DLD1 (cell line): ENCODE data around the gene TBC1D13.
"Not testable (repeated sequence)": the region's sequence is repeated elsewhere in the genome, so short reads cannot be mapped to it uniquely, and the experiment has no call there.

Experiments used
- in situ Hi-C: cut with HindIII; loops from 2 replicates; pipeline ENCODE4 v1.10.0; 2017; ENCODE audit warnings: low sequenced_read_pairs

Gene TBC1D13

DNA sequence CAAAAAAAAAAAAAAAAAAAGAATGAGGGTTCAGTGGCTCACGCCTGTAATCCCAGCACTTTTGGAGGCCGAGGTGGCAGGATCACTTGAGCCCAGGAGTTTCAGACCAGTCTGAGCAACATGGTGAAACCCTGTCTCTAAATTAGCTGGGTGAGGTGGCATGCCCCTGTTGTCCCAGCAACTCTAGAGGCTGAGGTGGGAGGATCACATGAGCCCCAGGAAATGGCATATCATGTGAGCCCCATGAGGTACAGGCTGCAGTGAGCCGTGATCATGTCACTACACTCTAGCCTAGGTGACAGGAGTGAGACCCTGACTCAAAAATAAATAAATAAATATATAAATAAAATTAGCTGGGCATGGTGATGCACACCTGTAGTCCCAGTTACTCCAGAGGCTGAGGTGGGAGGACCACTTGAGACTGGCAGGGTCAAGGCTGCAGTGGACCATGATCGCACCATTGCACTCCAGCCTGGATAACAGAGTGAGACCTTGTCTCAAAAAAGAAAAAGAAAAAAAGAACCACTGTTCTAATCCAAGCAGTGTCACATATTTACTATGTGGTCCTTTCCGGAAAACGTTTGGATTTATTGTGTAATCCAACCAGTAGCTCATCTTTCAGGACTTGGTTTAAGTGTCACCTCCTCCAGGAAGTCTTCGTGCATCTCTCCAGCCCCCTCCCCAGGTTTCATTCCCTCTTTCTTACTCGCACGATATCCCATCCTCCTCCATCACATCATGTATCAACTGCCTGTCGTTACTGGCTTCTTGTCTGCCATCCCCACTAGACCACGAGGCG lies 54.8 kb downstream of the TBC1D13 start:
- in situ Hi-C loops: no loop called here

DNA sequence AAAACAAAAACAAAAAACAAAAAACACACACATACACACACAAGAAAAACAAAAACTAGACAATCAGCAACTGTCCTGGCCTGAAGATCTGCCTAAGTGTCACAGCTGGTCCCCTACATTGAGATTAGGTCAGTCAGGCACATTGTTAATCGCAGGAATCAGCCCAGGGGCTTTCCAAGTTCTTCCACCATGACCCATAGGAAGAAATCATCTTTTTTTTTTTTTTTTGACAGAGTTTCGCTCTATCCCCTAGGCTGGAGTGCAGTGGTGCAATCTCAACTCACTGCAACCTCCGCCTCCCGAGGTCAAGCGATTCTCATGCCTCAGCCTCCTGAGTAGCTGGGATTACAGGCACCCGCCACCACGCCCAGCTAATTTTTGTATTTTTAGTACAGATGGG lies 56.1 kb downstream of the TBC1D13 start:
- in situ Hi-C loops: not testable (repeated sequence)

- in situ Hi-C loops: no loop called here
These were observed 58.3 kb downstream of the TBC1D13 start for GRCh38 chr9:128845186-128845931.

- in situ Hi-C loops: no loop called here
These were observed 59.6 kb downstream of the TBC1D13 start for GRCh38 chr9:128846680-128847030.

GRCh38 chr9:128847803-128848202 lies 60.8 kb downstream of the TBC1D13 start:
- in situ Hi-C loops: no loop called here

DNA sequence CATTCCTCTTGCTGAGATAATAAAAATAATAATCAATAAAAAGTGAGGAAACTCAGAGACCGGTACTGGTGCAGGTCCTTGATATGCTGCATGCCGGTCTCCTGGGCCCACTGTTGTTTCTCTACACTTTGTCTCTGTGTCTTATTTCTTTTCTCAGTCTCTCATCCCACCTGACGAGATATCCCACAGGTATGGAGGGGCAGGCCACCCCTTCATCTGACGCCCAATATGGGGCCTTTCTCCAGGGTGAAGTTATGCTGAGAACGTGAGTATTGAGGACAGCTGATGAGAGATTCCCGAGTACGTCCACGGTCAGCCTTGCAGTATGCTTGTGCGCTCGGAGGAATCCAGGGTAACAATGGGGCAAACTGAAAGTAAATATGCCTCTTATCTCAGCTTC lies 64.0 kb downstream of the TBC1D13 start:
- in situ Hi-C loops: not testable (repeated sequence)

- in situ Hi-C loops: not testable (repeated sequence)
These were observed 64.9 kb downstream of the TBC1D13 start for GRCh38 chr9:128851779-128852600.

- in situ Hi-C loops: not testable (repeated sequence)
These were observed 65.6 kb downstream of the TBC1D13 start for GRCh38 chr9:128852646-128853045.

DNA sequence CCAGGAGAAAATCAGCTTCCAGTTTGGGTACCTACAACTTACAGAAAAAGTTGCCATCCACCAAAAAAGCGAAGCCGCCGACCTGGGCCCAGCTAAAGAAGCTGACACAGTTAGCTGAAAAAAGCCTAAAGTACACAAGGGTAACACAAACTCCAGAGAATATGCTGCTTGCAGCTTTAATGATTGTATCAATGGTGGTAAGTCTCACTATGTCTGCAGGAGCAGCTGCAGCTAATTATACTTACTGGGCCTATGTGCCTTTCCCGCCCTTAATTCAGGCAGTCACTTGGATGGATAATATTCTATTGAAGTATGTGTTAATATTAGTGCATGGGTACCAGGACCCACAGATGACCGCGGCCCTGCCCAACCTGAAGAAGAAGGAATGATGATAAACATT lies 67.4 kb downstream of the TBC1D13 start:
- in situ Hi-C loops: not testable (repeated sequence)

DNA sequence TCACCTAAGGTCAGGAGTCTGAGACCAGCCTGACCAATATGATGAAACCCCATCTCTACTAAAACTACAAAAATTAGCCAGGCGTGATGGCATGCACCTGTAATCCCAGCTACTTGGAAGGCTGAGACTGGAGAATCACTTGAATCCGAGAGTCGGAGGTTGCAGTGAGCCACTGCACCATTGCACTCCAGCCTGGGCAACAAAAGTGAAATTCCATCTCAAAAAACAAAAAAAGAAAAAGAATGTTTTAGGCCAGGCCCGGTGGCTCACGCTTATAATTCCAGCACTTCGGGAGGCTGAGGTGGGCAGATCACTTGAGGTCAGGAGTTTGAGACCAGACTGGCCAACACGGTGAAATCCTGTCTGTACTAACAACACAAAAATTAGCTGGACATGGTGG lies 71.4 kb downstream of the TBC1D13 start:
- in situ Hi-C loops: not testable (repeated sequence)
